K562 (cell line): Measurements from ENCODE around the gene HOXB7. TPM values are rescaled to one million over a fixed set of nuclear protein-coding genes. Genes with fewer than 3 reads are reported as not detected.
A peak's percentile ranks its signal among the peaks of the same experiment; 100 is the strongest.

Experiments used
- BCLAF1 ChIP-seq, 2 experiments: fragments of 450-650 bp in 1 of 2; IDR thresholded peaks; 2 replicates each; pipeline ENCODE4 v1.6.1; 2011 to 2017; ENCODE audit warnings: low read depth in 2 of 2, antibody characterized with exemption in 1 of 2, borderline replicate concordance in 1 of 2, low read length in 1 of 2, mild to moderate bottlenecking in 1 of 2, mixed read lengths in 1 of 2; ENCODE audit not compliant: control insufficient read depth in 1 of 2
- CSDE1 ChIP-seq, 2 experiments: fragments of 450-650 bp; IDR thresholded peaks; 2 replicates each; pipeline ENCODE4 v1.6.1; 2016; ENCODE audit warnings: mild to moderate bottlenecking in 1 of 2
- HNRNPK ChIP-seq: fragments of 200-400 bp; formaldehyde crosslinking; IDR thresholded peaks from one replicate; pipeline ENCODE4 v1.6.1; 2018; ENCODE audit warnings: mild to moderate bottlenecking, low read depth, low read length; ENCODE audit not compliant: poor library complexity, severe bottlenecking
- MYNN ChIP-seq, 2 experiments: sonication (generic); formaldehyde crosslinking in 1 of 2; IDR thresholded peaks; 2 replicates each; pipeline versions ENCODE4 v1.5.0 to v1.6.1; 2016 to 2020; ENCODE audit warnings: antibody characterized with exemption in 1 of 2, missing genetic modification reagents in 1 of 2
- PRMT5 ChIP-seq: sonication (generic); formaldehyde crosslinking; IDR thresholded peaks from 2 replicates; pipeline ENCODE4 v1.5.0; 2020; ENCODE audit warnings: missing genetic modification reagents
- RBFOX2 ChIP-seq: fragments of 200-400 bp; formaldehyde crosslinking; IDR thresholded peaks from 2 replicates; pipeline ENCODE4 v1.6.1; 2017; ENCODE audit warnings: low read depth, mild to moderate bottlenecking, low read length, moderate library complexity
- REST ChIP-seq, 2 experiments: fragments of 450-650 bp; formaldehyde crosslinking in 1 of 2; IDR thresholded peaks; 2 replicates each; pipeline versions ENCODE4 v1.4.0 to v1.6.1; 2014 to 2020; ENCODE audit warnings: mild to moderate bottlenecking in 2 of 2, borderline replicate concordance in 1 of 2, low read depth in 1 of 2
- SAFB ChIP-seq: fragments of 200-400 bp; formaldehyde crosslinking; IDR thresholded peaks from 2 replicates; pipeline ENCODE4 v1.6.1; 2017; ENCODE audit warnings: low read depth, low read length, borderline replicate concordance
- SREBF2 ChIP-seq: sonication (generic); formaldehyde crosslinking; IDR thresholded peaks from 2 replicates; pipeline ENCODE4 v1.4.0; 2020; ENCODE audit warnings: mild to moderate bottlenecking, missing genetic modification reagents
- TAF7 ChIP-seq: fragments of 450-650 bp; IDR thresholded peaks from 2 replicates; pipeline ENCODE4 v1.6.1; 2016; ENCODE audit warnings: missing genetic modification characterization, missing compliant biosample characterization
- TRIM24 ChIP-seq, 2 experiments: fragments of 450-650 bp; IDR thresholded peaks; 2 replicates each; pipeline ENCODE4 v1.6.1; 2016
- ZFP1 ChIP-seq: fragments of 450-650 bp; formaldehyde crosslinking; IDR thresholded peaks from 2 replicates; pipeline ENCODE4 v1.4.0; 2020; ENCODE audit warnings: mild to moderate bottlenecking, mixed read lengths
- ZNF124 ChIP-seq: sonication (generic); formaldehyde crosslinking; IDR thresholded peaks from 2 replicates; pipeline ENCODE4 v1.8.1; 2022; ENCODE audit warnings: missing genetic modification reagents
- ZNF274 ChIP-seq: IDR thresholded peaks from 2 replicates; pipeline ENCODE4 v1.6.1; 2011; ENCODE audit warnings: low read depth, mild to moderate bottlenecking, low read length, moderate library complexity, borderline replicate concordance
- ZNF561 ChIP-seq: fragments of 450-650 bp; formaldehyde crosslinking; conservative IDR thresholded peaks from 2 replicates; pipeline ENCODE4 v1.4.0; 2020; ENCODE audit warnings: mild to moderate bottlenecking, moderate library complexity
- polyA plus RNA-seq, 8 experiments: library from polyadenylated mRNA; depleted of rRNA in 4 of 8; stranded (reverse) in 5 of 8; unstranded in 3 of 8; fragments of >200 nt; fragmentation: Nextera tagmentation in 2 of 8; fragmentation: Illumina TruSeq in 1 of 8; extraction: Ambion mirVana in 2 of 8; extraction: Trizol in 1 of 8; gene quantifications; 2 replicates each; pipeline versions ENCODE4 v1.2.1 to v1.2.3, GENCODE V29; 2011 to 2014; ENCODE audit warnings: inconsistent platforms in 1 of 8, missing spikeins in 1 of 8
- total RNA-seq, 7 experiments: library from RNA; depleted of rRNA in 6 of 7; stranded (reverse); fragments of >200 nt in 6 of 7; fragmentation: Illumina TruSeq in 2 of 7; extraction: Trizol in 2 of 7; gene quantifications; 2 replicates each; pipeline versions ENCODE4 v1.2.1 to v1.2.3, GENCODE V29; 2011 to 2021; ENCODE audit warnings: low replicate concordance in 1 of 7
- TF ChIP-seq, protein P1 (sequence below): fragments of 450-650 bp; IDR thresholded peaks from 2 replicates; pipeline ENCODE4 v1.6.1; 2016

Gene HOXB7
- total and polyA plus RNA-seq, 9 of the 15 experiments (the other 6 are each of a cell fraction or from before 2014, with no cell fraction given) = 5.5 to 16.7 (median 8.3) TPM

DNA sequence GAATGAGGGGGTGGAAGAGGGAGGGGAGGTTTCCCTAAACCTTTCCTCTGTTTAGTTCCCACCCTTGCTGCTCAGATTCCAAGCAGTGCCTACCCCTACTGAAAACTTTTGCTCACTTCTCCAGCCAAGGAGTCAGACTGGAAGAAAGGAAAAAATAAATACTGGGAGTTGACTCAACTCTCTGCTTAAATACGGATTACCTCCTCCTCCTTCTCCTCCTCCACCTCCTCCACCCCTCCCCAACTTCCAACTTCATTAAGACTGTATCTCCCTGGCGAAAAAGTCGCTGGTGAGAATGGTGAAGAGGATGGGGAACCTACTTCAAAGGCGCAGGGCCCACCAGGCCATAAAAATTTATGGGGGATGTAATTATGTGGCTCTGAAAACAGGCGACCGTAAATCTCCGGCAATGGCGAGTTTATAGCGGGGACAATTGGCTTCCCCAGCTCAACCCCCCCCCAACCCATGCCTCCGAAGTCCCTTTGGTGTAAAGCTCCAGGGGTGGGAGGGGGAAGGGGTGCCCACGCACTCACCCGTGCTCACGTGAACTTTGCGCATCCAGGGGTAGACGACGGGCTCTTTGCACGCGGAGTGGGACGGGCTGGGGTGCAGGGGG, 33.4 kb downstream of the HOXB7 start (continued):
- TF ChIP-seq BCLAF1 (IDR thresholded peaks at IDR 0.05; ENCODE audit: borderline replicate concordance in 1 of 2, control insufficient read depth in 1 of 2, low read depth in 2 of 2, low read length in 1 of 2) (no peak), ZFP1 (CRISPR knock-in tag) (no peak), SAFB (peak; percentile 38; the same call in 1 of the 2 replicates), TRIM24 (IDR thresholded peaks at IDR 0.05) (no peak), TAF7 (tag) (no peak), PRMT5 (CRISPR knock-in tag) (no peak), SREBF2 (CRISPR knock-in tag) (no peak), ZNF124 (CRISPR knock-in tag) (no peak), MYNN (IDR thresholded peaks at IDR 0.05) (0 out of 2 replicates have a peak, but pooled peaks have one; percentile 26), MYNN (CRISPR knock-in tag; IDR thresholded peaks at IDR 0.05) (no peak), CSDE1 (IDR thresholded peaks at IDR 0.05) (no peak), ZNF561 (no peak), HNRNPK (no peak), RBFOX2 (peak; percentile 42; the same call in 1 of the 2 replicates), ZNF274 (no peak), REST (IDR thresholded peaks at IDR 0.05; ENCODE audit: borderline replicate concordance) (no peak), REST (CRISPR knock-in tag; IDR thresholded peaks at IDR 0.05; ENCODE audit: low read depth) (no peak)
- TF ChIP-seq, protein P1, sequence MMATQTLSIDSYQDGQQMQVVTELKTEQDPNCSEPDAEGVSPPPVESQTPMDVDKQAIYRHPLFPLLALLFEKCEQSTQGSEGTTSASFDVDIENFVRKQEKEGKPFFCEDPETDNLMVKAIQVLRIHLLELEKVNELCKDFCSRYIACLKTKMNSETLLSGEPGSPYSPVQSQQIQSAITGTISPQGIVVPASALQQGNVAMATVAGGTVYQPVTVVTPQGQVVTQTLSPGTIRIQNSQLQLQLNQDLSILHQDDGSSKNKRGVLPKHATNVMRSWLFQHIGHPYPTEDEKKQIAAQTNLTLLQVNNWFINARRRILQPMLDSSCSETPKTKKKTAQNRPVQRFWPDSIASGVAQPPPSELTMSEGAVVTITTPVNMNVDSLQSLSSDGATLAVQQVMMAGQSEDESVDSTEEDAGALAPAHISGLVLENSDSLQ = no peak
